Measurements from ENCODE around the gene SACM1L.

Gene SACM1L

DNA sequence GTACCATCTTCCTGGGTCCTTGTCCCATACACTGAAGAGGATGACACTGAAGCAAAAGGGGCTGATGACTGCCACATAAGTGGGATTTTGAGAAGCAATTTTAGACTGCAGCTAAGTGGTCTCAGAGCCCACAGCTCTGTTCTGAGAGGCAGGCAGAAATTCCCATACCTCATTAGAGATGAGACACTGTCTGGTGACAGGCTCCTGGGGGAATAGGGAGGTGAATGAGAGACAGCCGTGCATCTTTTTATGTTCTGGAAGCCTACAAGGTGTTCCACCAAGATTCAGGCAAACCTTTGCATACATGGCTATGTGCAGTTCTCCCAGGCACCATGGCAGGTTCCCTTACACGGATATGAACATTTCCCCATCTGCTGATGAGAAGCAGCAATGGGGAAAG lies 47.4 kb upstream of the SACM1L start:
- Histone ChIP-seq H3K4me3 (ENCODE audit: low read length) (no peak overlapping the region), H3K4me2 (ENCODE audit: low read depth, low read length) (no peak overlapping the region), H2AFZ (ENCODE audit: low read length) (no peak overlapping the region), H3K27ac (ENCODE audit: low read length) (no peak overlapping the region), H3K9ac (ENCODE audit: low read length) (no peak overlapping the region), H3K36me3 (replicated peaks; ENCODE audit: insufficient read depth, low read length) (peaks cover 10% of the 10 kb centered on the region), H3K4me1 (ENCODE audit: low read length) (peaks cover 14% of the 10 kb centered on the region; the same call in 1 of the 2 replicates), H4K20me1 (ENCODE audit: insufficient read depth, low read length) (peaks cover 64% of the 10 kb centered on the region), H3K27me3 (replicated peaks; ENCODE audit: insufficient read depth, low read length) (no peaks in the 10 kb centered on the region), H3K79me2 (ENCODE audit: low read length) (peaks cover 99% of the 10 kb centered on the region), H3F3A (ENCODE audit: insufficient read depth, low read length) (peaks cover 2% of the 10 kb centered on the region; the same call in 1 of the 2 replicates), H3K9me2 (replicated peaks; ENCODE audit: insufficient read depth, low read length) (no peaks in the 10 kb centered on the region), H3K9me3 (replicated peaks; ENCODE audit: insufficient read depth, low read length) (no peaks in the 10 kb centered on the region)
- DNase-seq: no peak
- TF ChIP-seq EZH2 (optimal IDR thresholded peaks at IDR 0.05; ENCODE audit: low read depth, low read length) (no peak), EZH2phosphoT487 (IDR thresholded peaks at IDR 0.05; ENCODE audit: low read length) (no peak)
- TF ChIP-seq, protein P1, sequence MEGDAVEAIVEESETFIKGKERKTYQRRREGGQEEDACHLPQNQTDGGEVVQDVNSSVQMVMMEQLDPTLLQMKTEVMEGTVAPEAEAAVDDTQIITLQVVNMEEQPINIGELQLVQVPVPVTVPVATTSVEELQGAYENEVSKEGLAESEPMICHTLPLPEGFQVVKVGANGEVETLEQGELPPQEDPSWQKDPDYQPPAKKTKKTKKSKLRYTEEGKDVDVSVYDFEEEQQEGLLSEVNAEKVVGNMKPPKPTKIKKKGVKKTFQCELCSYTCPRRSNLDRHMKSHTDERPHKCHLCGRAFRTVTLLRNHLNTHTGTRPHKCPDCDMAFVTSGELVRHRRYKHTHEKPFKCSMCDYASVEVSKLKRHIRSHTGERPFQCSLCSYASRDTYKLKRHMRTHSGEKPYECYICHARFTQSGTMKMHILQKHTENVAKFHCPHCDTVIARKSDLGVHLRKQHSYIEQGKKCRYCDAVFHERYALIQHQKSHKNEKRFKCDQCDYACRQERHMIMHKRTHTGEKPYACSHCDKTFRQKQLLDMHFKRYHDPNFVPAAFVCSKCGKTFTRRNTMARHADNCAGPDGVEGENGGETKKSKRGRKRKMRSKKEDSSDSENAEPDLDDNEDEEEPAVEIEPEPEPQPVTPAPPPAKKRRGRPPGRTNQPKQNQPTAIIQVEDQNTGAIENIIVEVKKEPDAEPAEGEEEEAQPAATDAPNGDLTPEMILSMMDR (IDR thresholded peaks at IDR 0.05; ENCODE audit: low read length): no peak

DNA sequence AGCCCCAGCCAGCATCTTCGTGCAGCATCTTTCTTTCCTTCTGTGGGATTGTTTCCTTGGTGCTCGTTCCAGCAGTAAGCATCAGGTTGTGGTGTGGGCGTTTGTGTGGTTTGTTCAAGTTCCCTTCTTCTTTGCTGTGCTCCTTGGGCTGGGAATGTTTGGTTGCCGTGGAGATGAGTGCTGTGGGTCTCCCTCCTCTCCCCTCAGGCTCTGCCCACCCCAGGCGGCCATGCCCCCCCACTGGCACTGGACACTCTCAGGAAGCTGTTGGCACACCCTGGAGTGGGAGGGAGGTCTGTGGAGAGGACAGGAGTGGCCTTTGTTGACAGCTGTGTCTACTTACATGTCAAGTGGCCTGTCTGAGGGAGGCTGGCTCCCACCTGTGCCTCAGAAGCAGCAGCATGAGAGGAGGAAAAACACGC lies 46.5 kb upstream of the SACM1L start:
- TF ChIP-seq, protein P1 (IDR thresholded peaks at IDR 0.05; ENCODE audit: low read length): no peak
- TF ChIP-seq EZH2phosphoT487 (IDR thresholded peaks at IDR 0.05; ENCODE audit: low read length) (no peak), EZH2 (optimal IDR thresholded peaks at IDR 0.05; ENCODE audit: low read depth, low read length) (no peak)
- Histone ChIP-seq H3K9ac (ENCODE audit: low read length) (no peak overlapping the region), H3K4me3 (ENCODE audit: low read length) (no peak overlapping the region), H3K79me2 (ENCODE audit: low read length) (peaks cover 99% of the 10 kb centered on the region), H3K4me1 (ENCODE audit: low read length) (peaks cover 14% of the 10 kb centered on the region; the same call in 1 of the 2 replicates), H4K20me1 (ENCODE audit: insufficient read depth, low read length) (peaks cover 72% of the 10 kb centered on the region), H3K27ac (ENCODE audit: low read length) (no peak overlapping the region), H3K9me3 (replicated peaks; ENCODE audit: insufficient read depth, low read length) (no peaks in the 10 kb centered on the region), H3F3A (ENCODE audit: insufficient read depth, low read length) (peaks cover 4% of the 10 kb centered on the region; the same call in 1 of the 2 replicates), H3K9me2 (replicated peaks; ENCODE audit: insufficient read depth, low read length) (no peaks in the 10 kb centered on the region), H2AFZ (ENCODE audit: low read length) (no peak overlapping the region), H3K36me3 (replicated peaks; ENCODE audit: insufficient read depth, low read length) (peaks cover 10% of the 10 kb centered on the region), H3K4me2 (ENCODE audit: low read depth, low read length) (no peak overlapping the region), H3K27me3 (replicated peaks; ENCODE audit: insufficient read depth, low read length) (no peaks in the 10 kb centered on the region)
- DNase-seq: no peak

DNA sequence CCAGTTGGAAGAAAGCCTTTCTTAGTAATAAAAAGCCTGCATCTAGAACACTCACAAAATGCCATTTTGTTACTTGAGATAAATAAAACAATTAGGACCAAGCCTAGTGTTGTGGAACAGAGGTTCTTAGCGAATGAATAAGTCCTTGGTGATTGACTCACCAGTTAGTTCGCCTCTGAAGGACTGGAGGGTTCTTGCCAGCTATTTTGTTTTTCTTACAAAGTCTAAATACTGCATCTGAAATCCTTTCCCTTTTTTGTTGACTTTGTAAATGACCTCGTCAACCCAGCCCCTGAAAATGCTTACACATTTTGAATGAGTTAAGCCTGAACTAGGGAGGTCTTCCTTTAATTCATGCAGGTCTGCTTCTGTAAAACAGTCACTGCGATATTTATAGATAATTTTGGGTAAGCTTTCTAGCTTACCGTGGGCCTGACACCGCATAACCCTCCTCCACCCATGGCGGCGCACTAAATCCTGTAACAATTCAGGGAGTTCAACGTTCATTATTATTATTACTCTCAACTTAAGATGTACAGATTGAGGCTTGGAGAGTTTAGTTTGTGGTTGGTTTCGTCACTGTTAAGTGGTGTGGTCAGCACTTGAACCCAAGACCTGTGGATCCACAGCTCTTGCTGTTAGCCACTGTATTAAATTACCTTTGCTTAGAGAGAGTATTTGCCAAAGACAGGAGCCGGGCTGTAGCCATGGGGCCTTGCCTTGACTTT lies 45.0 kb upstream of the SACM1L start:
- Histone ChIP-seq H3K4me1 (ENCODE audit: low read length) (peaks cover 9% of the 10 kb centered on the region; the same call in 1 of the 2 replicates), H3K9me2 (replicated peaks; ENCODE audit: insufficient read depth, low read length) (no peaks in the 10 kb centered on the region), H3K9ac (ENCODE audit: low read length) (no peak overlapping the region), H3K27me3 (replicated peaks; ENCODE audit: insufficient read depth, low read length) (no peaks in the 10 kb centered on the region), H3K79me2 (ENCODE audit: low read length) (peaks cover 99% of the 10 kb centered on the region), H3K27ac (ENCODE audit: low read length) (no peak overlapping the region), H3K4me3 (ENCODE audit: low read length) (no peak overlapping the region), H2AFZ (ENCODE audit: low read length) (no peak overlapping the region), H3K9me3 (replicated peaks; ENCODE audit: insufficient read depth, low read length) (no peaks in the 10 kb centered on the region), H4K20me1 (ENCODE audit: insufficient read depth, low read length) (peaks cover 68% of the 10 kb centered on the region), H3K36me3 (replicated peaks; ENCODE audit: insufficient read depth, low read length) (peaks cover 10% of the 10 kb centered on the region), H3F3A (ENCODE audit: insufficient read depth, low read length) (peaks cover 4% of the 10 kb centered on the region; the same call in 1 of the 2 replicates), H3K4me2 (ENCODE audit: low read depth, low read length) (no peak overlapping the region)
- TF ChIP-seq EZH2phosphoT487 (IDR thresholded peaks at IDR 0.05; ENCODE audit: low read length) (no peak), EZH2 (optimal IDR thresholded peaks at IDR 0.05; ENCODE audit: low read depth, low read length) (no peak)
- TF ChIP-seq, protein P1 (IDR thresholded peaks at IDR 0.05; ENCODE audit: low read length): no peak
- DNase-seq: no peak

Data from MM.1S (cell line).